HEK293 (cell line): Measurements from ENCODE around the gene CNPY4.

Experiments
- CTCF ChIA-PET: fragments of 350-600 bp; formaldehyde crosslinking; extraction: SDS; loops from one replicate; lab custom pipeline; 2021; ENCODE audit warnings: antibody characterized with exemption; lab: Yijun Ruan, JAX
- POLR2A ChIA-PET: fragments of 300-600 bp; formaldehyde crosslinking; extraction: SDS; loops from one replicate; lab custom pipeline; 2020; ENCODE audit warnings: antibody characterized with exemption, inconsistent platforms; lab: Yijun Ruan, JAX
- H3K27ac ChIP-seq: fragments of 200-500 bp; sonication (Bioruptor generic); 2 replicates; pipeline ENCODE4 v1.5.1; 2014; ENCODE audit warnings: low read depth, low read length, control low read depth, inconsistent platforms; ENCODE audit errors: extremely low read depth
- H3K36me3 ChIP-seq, 2 experiments: fragments of 200-500 bp in 1 of 2; sonication (Bioruptor generic) in 1 of 2; 1 replicate in 1 of 2; 2 replicates in 1 of 2; pipeline ENCODE4 v1.5.1; 2014 to 2017; ENCODE audit warnings: inconsistent platforms in 2 of 2, low read length in 2 of 2; ENCODE audit not compliant: control insufficient read depth in 2 of 2, insufficient read depth in 1 of 2
- H3K4me1 ChIP-seq: fragments of 200-500 bp; sonication (Bioruptor generic); 2 replicates; pipeline ENCODE4 v1.5.1; 2014; ENCODE audit warnings: mild to moderate bottlenecking, low read length, inconsistent platforms; ENCODE audit not compliant: control insufficient read depth, insufficient read depth
- H3K4me3 ChIP-seq: 2 replicates; pipeline ENCODE4 v1.5.1; 2011; ENCODE audit warnings: low read depth, mild to moderate bottlenecking, control low read depth, low read length, moderate library complexity
- H3K9me3 ChIP-seq: fragments of 200-500 bp; sonication (Bioruptor generic); 2 replicates; pipeline ENCODE4 v1.5.1; 2014; ENCODE audit warnings: low read depth, low read length, inconsistent platforms; ENCODE audit not compliant: control insufficient read depth, insufficient read depth
- BCL11A ChIP-seq: fragments of 450-650 bp; formaldehyde crosslinking; IDR thresholded peaks from 2 replicates; pipeline ENCODE4 v1.5.1; 2016; ENCODE audit warnings: low read depth, missing biosample characterization, missing genetic modification characterization
- HOXA7 ChIP-seq: sonication (generic); formaldehyde crosslinking; IDR thresholded peaks from 2 replicates; pipeline ENCODE4 v1.8.1; 2022; ENCODE audit warnings: missing genetic modification reagents, borderline replicate concordance
- KLF1 ChIP-seq: fragments of 450-650 bp; formaldehyde crosslinking; IDR thresholded peaks from 2 replicates; pipeline ENCODE4 v1.5.1; 2016; ENCODE audit warnings: missing biosample characterization, missing genetic modification characterization
- MEIS1 ChIP-seq: sonication (generic); formaldehyde crosslinking; IDR thresholded peaks from 2 replicates; pipeline ENCODE4 v1.8.1; 2022; ENCODE audit warnings: missing genetic modification reagents, mild to moderate bottlenecking, borderline replicate concordance
- MZF1 ChIP-seq: fragments of 450-650 bp; formaldehyde crosslinking; IDR thresholded peaks from 2 replicates; pipeline ENCODE4 v1.5.1; 2017; ENCODE audit warnings: missing biosample characterization, missing genetic modification characterization, borderline replicate concordance
- OSR2 ChIP-seq: fragments of 450-650 bp; formaldehyde crosslinking; IDR thresholded peaks from 2 replicates; pipeline ENCODE4 v1.5.1; 2016; ENCODE audit warnings: missing biosample characterization, missing genetic modification characterization
- SP3 ChIP-seq: fragments of 450-650 bp; formaldehyde crosslinking; IDR thresholded peaks from 2 replicates; pipeline ENCODE4 v1.5.1; 2016; ENCODE audit warnings: missing biosample characterization, missing genetic modification characterization
- WT1 ChIP-seq: fragments of 450-650 bp; formaldehyde crosslinking; IDR thresholded peaks from 2 replicates; pipeline ENCODE4 v1.5.1; 2016; ENCODE audit warnings: missing biosample characterization, missing genetic modification characterization
- YY1 ChIP-seq: fragments of 450-650 bp; formaldehyde crosslinking; IDR thresholded peaks from 2 replicates; pipeline ENCODE4 v1.5.1; 2018; ENCODE audit warnings: missing biosample characterization, missing genetic modification characterization
- ZBTB20 ChIP-seq: fragments of 450-650 bp; formaldehyde crosslinking; IDR thresholded peaks from 2 replicates; pipeline ENCODE4 v1.5.1; 2016; ENCODE audit warnings: missing biosample characterization, missing genetic modification characterization
- ZBTB8A ChIP-seq: fragments of 450-650 bp; formaldehyde crosslinking; IDR thresholded peaks from 2 replicates; pipeline ENCODE4 v1.5.1; 2016; ENCODE audit warnings: missing biosample characterization, missing genetic modification characterization
- ZFHX2 ChIP-seq: fragments of 450-650 bp; formaldehyde crosslinking; conservative IDR thresholded peaks from 2 replicates; pipeline ENCODE4 v1.5.1; 2016; ENCODE audit warnings: missing biosample characterization, missing genetic modification characterization
- ZFP37 ChIP-seq: fragments of 450-650 bp; formaldehyde crosslinking; IDR thresholded peaks from 2 replicates; pipeline ENCODE4 v1.5.1; 2016; ENCODE audit warnings: missing biosample characterization, missing genetic modification characterization
- ZFP69B ChIP-seq: fragments of 450-650 bp; formaldehyde crosslinking; IDR thresholded peaks from 2 replicates; pipeline ENCODE4 v1.5.1; 2016; ENCODE audit warnings: missing biosample characterization, missing genetic modification characterization
- ZNF274 ChIP-seq, 2 experiments: fragments of 200-500 bp in 1 of 2; fragments of 450-650 bp in 1 of 2; sonication (Bioruptor generic) in 1 of 2; formaldehyde crosslinking in 1 of 2; IDR thresholded peaks; 2 replicates each; pipeline versions ENCODE4 v1.5.1 to v1.6.1; 2014 to 2016; ENCODE audit warnings: borderline replicate concordance in 1 of 2, inconsistent platforms in 1 of 2, low read length in 1 of 2, missing biosample characterization in 1 of 2, missing genetic modification characterization in 1 of 2
- ZNF341 ChIP-seq: fragments of 450-650 bp; formaldehyde crosslinking; IDR thresholded peaks from 2 replicates; pipeline ENCODE4; 2016; ENCODE audit warnings: low read depth, missing biosample characterization, missing genetic modification characterization
- ZNF350 ChIP-seq: fragments of 450-650 bp; formaldehyde crosslinking; IDR thresholded peaks from 2 replicates; pipeline ENCODE4 v1.5.0; 2017; ENCODE audit warnings: missing biosample characterization, mild to moderate bottlenecking, missing genetic modification characterization
- ZNF510 ChIP-seq: fragments of 450-650 bp; formaldehyde crosslinking; IDR thresholded peaks from 2 replicates; pipeline ENCODE4 v1.5.1; 2018; ENCODE audit warnings: mild to moderate bottlenecking, missing genetic modification characterization, missing biosample characterization; ENCODE audit not compliant: insufficient replicate concordance
- ZNF558 ChIP-seq: fragments of 450-650 bp; formaldehyde crosslinking; IDR thresholded peaks from 2 replicates; pipeline ENCODE4 v1.5.1; 2016; ENCODE audit warnings: missing biosample characterization, missing genetic modification characterization
- ZNF623 ChIP-seq: fragments of 450-650 bp; formaldehyde crosslinking; IDR thresholded peaks from 2 replicates; pipeline ENCODE4 v1.5.1; 2016; ENCODE audit warnings: missing biosample characterization, missing genetic modification characterization
- ZNF626 ChIP-seq: fragments of 450-650 bp; sonication (Bioruptor Pico); formaldehyde crosslinking; IDR thresholded peaks from 2 replicates; pipeline ENCODE4 v1.5.1; 2018; ENCODE audit warnings: missing biosample characterization, missing genetic modification characterization, inconsistent platforms
- ZNF654 ChIP-seq: fragments of 450-650 bp; formaldehyde crosslinking; IDR thresholded peaks from 2 replicates; pipeline ENCODE4 v1.5.1; 2016; ENCODE audit warnings: low read depth, missing biosample characterization, missing genetic modification characterization
- ZNF660 ChIP-seq: fragments of 450-650 bp; IDR thresholded peaks from 2 replicates; pipeline ENCODE4 v1.5.1; 2018; ENCODE audit warnings: missing biosample characterization, mild to moderate bottlenecking, missing genetic modification characterization
- ZNF701 ChIP-seq: fragments of 450-650 bp; formaldehyde crosslinking; IDR thresholded peaks from 2 replicates; pipeline ENCODE4 v1.5.1; 2016; ENCODE audit warnings: missing biosample characterization, missing genetic modification characterization
- ZSCAN16 ChIP-seq: fragments of 450-650 bp; formaldehyde crosslinking; IDR thresholded peaks from 2 replicates; pipeline ENCODE4 v1.5.1; 2016; ENCODE audit warnings: missing biosample characterization, missing genetic modification characterization
- TF ChIP-seq, protein P1 (sequence below): fragments of 450-650 bp; formaldehyde crosslinking; IDR thresholded peaks from 2 replicates; pipeline ENCODE4 v1.5.1; 2017; ENCODE audit warnings: missing biosample characterization, missing genetic modification characterization
- TF ChIP-seq, protein P2 (sequence below): fragments of 450-650 bp; formaldehyde crosslinking; IDR thresholded peaks from 2 replicates; pipeline ENCODE4 v1.5.1; 2016; ENCODE audit warnings: missing biosample characterization, missing genetic modification characterization
- TF ChIP-seq, protein P3 (sequence below): fragments of 450-650 bp; formaldehyde crosslinking; IDR thresholded peaks from 2 replicates; pipeline ENCODE4 v1.5.1; 2016; ENCODE audit warnings: missing biosample characterization, missing genetic modification characterization

CNPY4 gene

GRCh38 chr7:100091411-100092181, 27.8 kb upstream of the CNPY4 start (continued):
- TF ChIP-seq OSR2, result no peak
- TF ChIP-seq ZNF623, result no peak
- peak; percentile 36 for TF ChIP-seq MZF1 (tag by site-specific recombination)
- no peak; the same call in 1 of the 2 replicates for TF ChIP-seq ZFP37
- no peak for TF ChIP-seq WT1
- no peak for TF ChIP-seq ZSCAN16 (tag by site-specific recombination)
- TF ChIP-seq ZNF350, result no peak
- no peak for TF ChIP-seq ZNF701
- no peak for TF ChIP-seq ZNF558
- no peak for TF ChIP-seq ZNF274 (IDR thresholded peaks at IDR 0.05; ENCODE audit: low read length)
- no peak for TF ChIP-seq ZNF274 (tag by site-specific recombination; IDR thresholded peaks at IDR 0.05; ENCODE audit: borderline replicate concordance)
- TF ChIP-seq ZNF660 (tag by site-specific recombination), result peak; percentile 16; the same call in 1 of the 2 replicates
- no peak for TF ChIP-seq YY1 (tag by site-specific recombination)
- no peak for TF ChIP-seq MEIS1 (CRISPR knock-in tag)
- TF ChIP-seq, protein P1, sequence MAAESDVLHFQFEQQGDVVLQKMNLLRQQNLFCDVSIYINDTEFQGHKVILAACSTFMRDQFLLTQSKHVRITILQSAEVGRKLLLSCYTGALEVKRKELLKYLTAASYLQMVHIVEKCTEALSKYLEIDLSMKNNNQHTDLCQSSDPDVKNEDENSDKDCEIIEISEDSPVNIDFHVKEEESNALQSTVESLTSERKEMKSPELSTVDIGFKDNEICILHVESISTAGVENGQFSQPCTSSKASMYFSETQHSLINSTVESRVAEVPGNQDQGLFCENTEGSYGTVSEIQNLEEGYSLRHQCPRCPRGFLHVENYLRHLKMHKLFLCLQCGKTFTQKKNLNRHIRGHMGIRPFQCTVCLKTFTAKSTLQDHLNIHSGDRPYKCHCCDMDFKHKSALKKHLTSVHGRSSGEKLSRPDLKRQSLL, result no peak
- TF ChIP-seq ZBTB20, result peak; percentile 48; the same call in 1 of the 2 replicates
- no peak for TF ChIP-seq KLF1

- Histone ChIP-seq H3K27ac (peak overlapping the region; percentile 13; the same call in 1 of the 2 replicates), H3K4me3 (no peak overlapping the region), H3K36me3 (peaks cover 45 to 78% of the 10 kb centered on the region in 2 experiments), H3K9me3 (no peaks in the 10 kb centered on the region), H3K4me1 (peaks cover 8% of the 10 kb centered on the region)
- CTCF ChIA-PET, result no interaction called here
- TF ChIP-seq ZFHX2 (tag by site-specific recombination) (no peak), ZNF654 (tag by site-specific recombination) (no peak), SP3 (tag by site-specific recombination) (no peak), ZNF341 (tag by site-specific recombination) (no peak), ZNF510 (tag by site-specific recombination) (no peak), ZBTB8A (tag by site-specific recombination) (no peak), ZNF626 (tag by site-specific recombination) (no peak), HOXA7 (CRISPR knock-in tag) (no peak), BCL11A (tag by site-specific recombination) (no peak), ZFP69B (tag by site-specific recombination) (no peak)
- TF ChIP-seq, protein P2, sequence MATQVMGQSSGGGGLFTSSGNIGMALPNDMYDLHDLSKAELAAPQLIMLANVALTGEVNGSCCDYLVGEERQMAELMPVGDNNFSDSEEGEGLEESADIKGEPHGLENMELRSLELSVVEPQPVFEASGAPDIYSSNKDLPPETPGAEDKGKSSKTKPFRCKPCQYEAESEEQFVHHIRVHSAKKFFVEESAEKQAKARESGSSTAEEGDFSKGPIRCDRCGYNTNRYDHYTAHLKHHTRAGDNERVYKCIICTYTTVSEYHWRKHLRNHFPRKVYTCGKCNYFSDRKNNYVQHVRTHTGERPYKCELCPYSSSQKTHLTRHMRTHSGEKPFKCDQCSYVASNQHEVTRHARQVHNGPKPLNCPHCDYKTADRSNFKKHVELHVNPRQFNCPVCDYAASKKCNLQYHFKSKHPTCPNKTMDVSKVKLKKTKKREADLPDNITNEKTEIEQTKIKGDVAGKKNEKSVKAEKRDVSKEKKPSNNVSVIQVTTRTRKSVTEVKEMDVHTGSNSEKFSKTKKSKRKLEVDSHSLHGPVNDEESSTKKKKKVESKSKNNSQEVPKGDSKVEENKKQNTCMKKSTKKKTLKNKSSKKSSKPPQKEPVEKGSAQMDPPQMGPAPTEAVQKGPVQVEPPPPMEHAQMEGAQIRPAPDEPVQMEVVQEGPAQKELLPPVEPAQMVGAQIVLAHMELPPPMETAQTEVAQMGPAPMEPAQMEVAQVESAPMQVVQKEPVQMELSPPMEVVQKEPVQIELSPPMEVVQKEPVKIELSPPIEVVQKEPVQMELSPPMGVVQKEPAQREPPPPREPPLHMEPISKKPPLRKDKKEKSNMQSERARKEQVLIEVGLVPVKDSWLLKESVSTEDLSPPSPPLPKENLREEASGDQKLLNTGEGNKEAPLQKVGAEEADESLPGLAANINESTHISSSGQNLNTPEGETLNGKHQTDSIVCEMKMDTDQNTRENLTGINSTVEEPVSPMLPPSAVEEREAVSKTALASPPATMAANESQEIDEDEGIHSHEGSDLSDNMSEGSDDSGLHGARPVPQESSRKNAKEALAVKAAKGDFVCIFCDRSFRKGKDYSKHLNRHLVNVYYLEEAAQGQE (tag by site-specific recombination), result no peak
- TF ChIP-seq, protein P3, sequence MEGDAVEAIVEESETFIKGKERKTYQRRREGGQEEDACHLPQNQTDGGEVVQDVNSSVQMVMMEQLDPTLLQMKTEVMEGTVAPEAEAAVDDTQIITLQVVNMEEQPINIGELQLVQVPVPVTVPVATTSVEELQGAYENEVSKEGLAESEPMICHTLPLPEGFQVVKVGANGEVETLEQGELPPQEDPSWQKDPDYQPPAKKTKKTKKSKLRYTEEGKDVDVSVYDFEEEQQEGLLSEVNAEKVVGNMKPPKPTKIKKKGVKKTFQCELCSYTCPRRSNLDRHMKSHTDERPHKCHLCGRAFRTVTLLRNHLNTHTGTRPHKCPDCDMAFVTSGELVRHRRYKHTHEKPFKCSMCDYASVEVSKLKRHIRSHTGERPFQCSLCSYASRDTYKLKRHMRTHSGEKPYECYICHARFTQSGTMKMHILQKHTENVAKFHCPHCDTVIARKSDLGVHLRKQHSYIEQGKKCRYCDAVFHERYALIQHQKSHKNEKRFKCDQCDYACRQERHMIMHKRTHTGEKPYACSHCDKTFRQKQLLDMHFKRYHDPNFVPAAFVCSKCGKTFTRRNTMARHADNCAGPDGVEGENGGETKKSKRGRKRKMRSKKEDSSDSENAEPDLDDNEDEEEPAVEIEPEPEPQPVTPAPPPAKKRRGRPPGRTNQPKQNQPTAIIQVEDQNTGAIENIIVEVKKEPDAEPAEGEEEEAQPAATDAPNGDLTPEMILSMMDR (tag by site-specific recombination), result no peak
- POLR2A ChIA-PET, result interaction anchor here (1.2 to 7.9 kb wide), 2 partner anchors 8 to 11 kb away, joined by 5 to 115 read pairs; partner anchors contain the start of genes AP4M1 and MCM7
Observed at GRCh38 chr7:100093054-100093453, 26.4 kb upstream of the CNPY4 start.
